Measurements from ENCODE around the gene TRIML1. TPM values are rescaled to one million over a fixed set of nuclear protein-coding genes. Genes with fewer than 3 reads are reported as not detected.
A peak's percentile ranks its signal among the peaks of the same experiment; 100 is the strongest.

TRIML1 gene
- total and polyA plus RNA-seq, 9 of the 15 experiments (the other 6 are each of a cell fraction or from before 2014, with no cell fraction given) = 0.10 TPM; not detected in 8

DNA sequence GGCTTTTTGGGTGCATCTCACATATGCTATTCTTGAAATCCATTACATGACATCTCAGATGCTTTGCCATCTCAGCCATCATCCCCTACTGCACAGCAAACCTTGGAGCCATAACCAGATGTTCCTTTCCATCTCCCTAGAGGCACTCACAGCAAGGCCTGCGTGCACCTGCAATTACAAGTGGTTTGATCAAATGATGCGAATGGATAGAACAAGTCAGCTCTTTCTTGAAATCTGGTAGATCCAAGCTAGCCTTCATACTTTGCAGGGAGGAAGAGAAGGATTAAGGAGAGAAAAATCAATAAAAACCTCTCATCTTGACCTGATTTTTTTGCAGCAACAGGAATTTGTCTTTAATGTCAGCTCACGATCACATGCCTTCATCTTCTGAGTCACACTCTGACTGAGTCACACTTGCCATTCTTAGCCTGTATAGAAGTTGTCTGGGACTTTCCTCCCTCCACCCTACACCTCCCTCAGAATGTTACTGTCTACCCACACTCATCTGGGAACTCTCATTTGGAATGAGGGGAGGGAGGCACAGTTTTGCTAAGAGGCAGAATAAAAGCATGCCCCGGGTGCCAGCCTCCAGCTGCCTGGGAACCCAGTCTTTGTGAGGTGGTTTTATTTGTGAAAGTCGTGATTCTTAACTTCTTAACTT lies 11.9 kb upstream of the TRIML1 start:
- 2% methylated on average over 5 of the region's 5 CpGs for WGBS (ENCODE audit: insufficient coverage, low coverage, missing lambda C conversion rate)
- Histone ChIP-seq H3K27ac (ENCODE audit: extremely low read depth, low read depth, low read length) (no peak overlapping the region), H3K4me2 (ENCODE audit: insufficient read depth, low read length) (no peak overlapping the region), H3K9me1 (ENCODE audit: control insufficient read depth, insufficient read depth, low read length) (no peaks in the 10 kb centered on the region), H3K79me2 (ENCODE audit: control insufficient read depth, insufficient read depth, low read length) (no peaks in the 10 kb centered on the region), H3K4me3 (no peak overlapping the region), H3K4me1 (replicated peaks in 1 of 2; ENCODE audit: control insufficient read depth in 2 of 2, insufficient read depth in 2 of 2, low read length in 2 of 2) (no peaks in the 10 kb centered on the region), H3K9me3 (replicated peaks; ENCODE audit: control insufficient read depth, insufficient read depth, low read depth, low read length) (no peaks in the 10 kb centered on the region), H3K27me3 (ENCODE audit: control insufficient read depth in 2 of 2, insufficient read depth in 2 of 2, low read length in 2 of 2) (no peaks in the 10 kb centered on the region), H2AFZ (ENCODE audit: low read depth, low read length) (no peak overlapping the region), H3K36me3 (ENCODE audit: control insufficient read depth, insufficient read depth, low read length) (no peaks in the 10 kb centered on the region), H3K9ac (ENCODE audit: insufficient read depth in 1 of 2, low read depth in 2 of 2, low read length in 2 of 2) (no peak overlapping the region), H4K20me1 (replicated peaks; ENCODE audit: control insufficient read depth, insufficient read depth, low read length) (no peaks in the 10 kb centered on the region)
- BruUV-seq (replicated peaks) = no TSS peak
- DNase-seq (ENCODE audit: extremely low read depth in 1 of 4, low spot score in 3 of 4) (no peak), FAIRE-seq (no peak), ATAC-seq (no peak)
- intact Hi-C loops (cut with micrococcal nuclease) = no loop called here
- ChIA-PET POLR2A (no interaction called here), CTCF (ENCODE audit: low intra/inter-chr PET ratio) (no interaction called here)
- in situ Hi-C loops (cut with MboI) = no loop called here
- TF ChIP-seq ZNF699 (CRISPR knock-in tag; IDR thresholded peaks at IDR 0.05; ENCODE audit: insufficient replicate concordance) (no peak), MEIS2 (IDR thresholded peaks at IDR 0.05; ENCODE audit: partially characterized antibody) (no peak), FOSL1 (tag; conservative IDR thresholded peaks at IDR 0.05) (peak; percentile 76), JUND (IDR thresholded peaks at IDR 0.05; ENCODE audit: borderline replicate concordance, low read depth, low read length) (peak; percentile 17; the same call in 1 of the 2 replicates), JUND (tag; IDR thresholded peaks at IDR 0.05; ENCODE audit: borderline replicate concordance, low read depth, low read length) (no peak), SPI1 (IDR thresholded peaks at IDR 0.05; ENCODE audit: borderline replicate concordance, low read depth, low read length) (no peak), SRSF3 (IDR thresholded peaks at IDR 0.05; ENCODE audit: insufficient read depth, low read length) (no peak), ATF3 (IDR thresholded peaks at IDR 0.05) (peak; percentile 42; the same call in 1 of the 2 replicates), ATF3 (CRISPR knock-in tag; conservative IDR thresholded peaks at IDR 0.05) (no peak)
